Measurements from ENCODE around the gene CASKIN1.

Gene CASKIN1

DNA sequence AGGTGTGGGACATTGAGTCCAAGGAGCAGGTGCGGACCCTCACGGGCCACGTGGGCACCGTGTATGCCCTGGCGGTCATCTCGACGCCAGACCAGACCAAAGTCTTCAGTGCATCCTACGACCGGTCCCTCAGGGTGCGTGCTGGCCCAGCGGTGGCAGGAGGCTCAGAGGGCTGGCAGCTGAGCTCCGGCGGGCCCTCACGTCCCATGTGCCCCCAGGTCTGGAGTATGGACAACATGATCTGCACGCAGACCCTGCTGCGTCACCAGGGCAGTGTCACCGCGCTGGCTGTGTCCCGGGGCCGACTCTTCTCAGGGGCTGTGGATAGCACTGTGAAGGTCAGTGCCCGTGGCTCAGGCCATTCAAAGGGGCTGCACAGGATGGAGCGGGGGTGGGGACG is 20.4 kb downstream of the CASKIN1 start:
- no peak for DNase-seq (ENCODE audit: low read depth in 4 of 4, low spot score in 1 of 4)

DNA sequence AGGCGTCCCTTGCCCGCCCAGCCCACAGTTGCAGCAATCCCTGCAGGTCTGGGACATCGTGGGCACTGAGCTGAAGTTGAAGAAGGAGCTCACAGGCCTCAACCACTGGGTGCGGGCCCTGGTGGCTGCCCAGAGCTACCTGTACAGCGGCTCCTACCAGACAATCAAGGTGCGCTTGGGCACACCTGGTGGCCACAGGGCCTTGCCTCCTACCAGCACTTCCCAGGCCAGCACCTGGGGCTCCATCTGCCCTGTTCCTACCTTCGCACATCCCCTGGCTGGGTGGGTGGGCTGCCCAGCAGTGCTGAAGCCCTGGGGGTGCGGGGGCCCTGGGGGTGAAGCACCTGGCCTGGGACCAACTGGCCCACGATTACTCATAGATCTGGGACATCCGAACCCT is 21.0 kb downstream of the CASKIN1 start:
- no peak for DNase-seq (ENCODE audit: low read depth in 4 of 4, low spot score in 1 of 4)

DNA sequence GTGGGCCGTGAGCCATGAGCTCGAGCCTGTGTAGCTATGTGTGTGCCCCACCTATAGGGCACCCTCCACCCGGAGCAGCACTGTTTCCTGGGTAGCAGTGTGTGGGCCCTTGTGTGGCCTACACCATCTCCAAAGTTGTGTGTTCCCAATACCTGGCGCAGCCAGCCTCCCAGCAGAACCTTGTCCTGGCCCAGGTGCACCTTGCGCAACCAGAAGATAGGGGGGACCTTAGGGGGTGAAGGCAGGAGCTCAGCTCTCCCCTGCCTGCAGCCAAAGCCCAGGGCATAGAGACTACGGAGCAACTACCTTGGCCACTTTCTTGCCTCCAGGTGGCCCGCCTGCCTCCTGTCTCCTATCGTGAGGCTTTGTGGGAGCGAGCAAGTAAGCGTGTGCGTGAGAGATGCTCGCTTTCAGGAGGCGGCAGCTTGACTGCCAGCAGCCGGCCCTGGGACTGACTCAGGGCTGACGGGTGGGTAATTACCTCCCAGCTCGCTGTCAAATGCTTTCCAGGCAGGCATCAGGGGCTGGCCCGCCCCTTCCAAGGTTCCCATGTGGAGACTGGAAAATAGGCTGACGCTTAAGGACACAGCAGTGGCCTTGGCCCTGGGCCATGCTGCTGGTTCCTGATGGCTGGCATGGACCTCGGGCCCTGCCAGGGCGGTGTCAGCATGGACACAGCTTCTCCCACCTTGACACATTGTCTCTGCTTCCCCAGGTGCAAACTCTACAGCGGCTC is 21.8 kb downstream of the CASKIN1 start:
- no peak for DNase-seq (ENCODE audit: low read depth in 4 of 4, low spot score in 1 of 4)

DNA sequence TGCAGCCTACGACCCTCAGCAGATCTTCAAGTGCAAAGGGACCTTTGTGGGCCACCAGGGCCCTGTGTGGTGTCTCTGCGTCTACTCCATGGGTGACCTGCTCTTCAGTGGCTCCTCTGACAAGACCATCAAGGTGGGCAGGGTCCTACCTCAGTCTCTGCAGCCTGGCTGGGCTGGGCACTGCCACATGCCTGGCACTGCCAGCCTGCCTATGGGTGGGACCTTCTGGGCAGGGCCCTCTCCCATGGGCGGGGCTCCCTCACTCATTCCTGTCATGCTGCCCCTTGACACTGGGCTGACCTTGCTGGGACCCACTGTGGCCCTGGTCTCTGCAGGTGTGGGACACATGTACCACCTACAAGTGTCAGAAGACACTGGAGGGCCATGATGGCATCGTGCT is 22.5 kb downstream of the CASKIN1 start:
- no peak for DNase-seq (ENCODE audit: low read depth in 4 of 4, low spot score in 1 of 4)

DNA sequence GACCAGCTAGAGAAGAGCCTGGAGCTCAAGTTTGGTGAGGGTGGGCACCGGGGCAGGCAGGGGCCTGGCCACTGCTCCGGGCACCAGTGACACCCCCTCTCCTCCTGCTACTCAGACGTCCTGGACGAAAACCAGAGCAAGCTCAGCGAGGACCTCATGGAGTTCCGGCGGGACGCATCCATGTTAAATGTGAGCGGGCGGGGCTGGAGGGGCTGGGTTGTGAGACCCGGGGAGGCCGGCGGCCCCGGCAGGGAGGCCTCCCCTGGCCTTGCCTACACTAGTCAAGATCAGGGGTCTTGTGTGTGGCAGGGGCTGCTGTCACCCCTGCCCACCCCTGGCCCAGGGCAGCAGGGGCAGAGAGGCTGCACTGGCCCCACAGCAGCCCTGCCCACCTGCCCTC is 23.0 kb downstream of the CASKIN1 start:
- DNase-seq (ENCODE audit: low read depth in 4 of 4, low spot score in 1 of 4) = no peak

DNA sequence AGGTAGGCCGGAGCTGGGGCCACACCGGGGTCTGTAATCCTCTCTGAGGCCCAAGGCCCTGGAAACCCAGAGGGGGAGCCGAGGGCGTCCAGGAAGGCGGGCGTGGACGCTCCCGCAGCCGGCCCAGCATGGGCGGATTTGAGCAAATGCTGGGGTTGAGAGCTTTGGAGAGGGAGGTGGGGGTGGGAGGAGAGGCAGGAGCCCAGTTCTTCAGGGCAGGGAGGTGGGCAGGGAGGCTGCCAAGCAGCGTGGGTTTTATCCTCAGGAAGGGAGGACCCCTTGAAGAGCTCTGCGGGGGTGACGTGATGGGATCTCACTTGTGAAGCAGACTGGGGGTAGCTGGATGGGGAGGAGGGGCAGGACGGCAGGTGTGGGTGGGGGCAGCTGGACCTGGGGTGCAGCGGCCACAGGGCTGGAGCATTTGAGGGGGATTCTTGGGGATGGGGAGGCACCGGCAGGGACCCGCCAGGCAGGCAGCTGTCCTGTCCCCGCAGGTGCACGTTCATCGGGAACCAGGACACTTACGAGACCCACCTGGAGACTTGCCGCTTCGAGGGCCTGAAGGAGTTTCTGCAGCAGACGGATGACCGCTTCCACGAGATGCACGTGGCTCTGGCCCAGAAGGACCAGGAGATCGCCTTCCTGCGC is 23.6 kb downstream of the CASKIN1 start:
- no peak for DNase-seq (ENCODE audit: low read depth in 4 of 4, low spot score in 1 of 4)

DNA sequence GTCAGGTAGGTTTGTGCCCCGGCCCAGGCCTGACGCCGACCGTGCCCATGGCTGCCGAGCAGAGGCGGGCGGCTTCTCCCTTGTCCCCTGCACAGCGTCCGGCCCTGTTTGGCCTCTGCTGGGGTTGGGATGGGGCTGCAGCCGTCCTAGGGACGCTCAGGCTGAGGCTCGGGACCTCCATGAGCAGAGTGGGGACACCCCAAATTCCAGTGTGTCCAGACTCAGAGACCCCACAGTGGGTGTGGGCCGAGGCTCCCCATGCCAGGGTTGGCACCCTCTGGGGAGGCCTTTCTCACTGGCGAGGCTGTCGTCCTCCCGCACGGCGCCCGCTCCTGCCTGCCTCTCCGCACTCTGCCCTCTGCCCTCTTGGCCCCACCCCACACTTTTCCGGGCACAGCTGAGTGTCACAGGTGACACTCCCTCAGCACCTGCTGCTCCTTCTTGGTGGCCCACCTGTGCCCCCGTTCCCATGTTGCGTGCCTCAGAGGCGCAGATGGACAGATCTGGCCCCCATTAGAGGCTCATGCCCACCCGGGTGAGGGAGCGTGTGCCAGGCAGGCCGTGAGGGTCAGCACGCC is 24.7 kb downstream of the CASKIN1 start:
- DNase-seq (ENCODE audit: low read depth in 4 of 4, low spot score in 1 of 4) = no peak

DNA sequence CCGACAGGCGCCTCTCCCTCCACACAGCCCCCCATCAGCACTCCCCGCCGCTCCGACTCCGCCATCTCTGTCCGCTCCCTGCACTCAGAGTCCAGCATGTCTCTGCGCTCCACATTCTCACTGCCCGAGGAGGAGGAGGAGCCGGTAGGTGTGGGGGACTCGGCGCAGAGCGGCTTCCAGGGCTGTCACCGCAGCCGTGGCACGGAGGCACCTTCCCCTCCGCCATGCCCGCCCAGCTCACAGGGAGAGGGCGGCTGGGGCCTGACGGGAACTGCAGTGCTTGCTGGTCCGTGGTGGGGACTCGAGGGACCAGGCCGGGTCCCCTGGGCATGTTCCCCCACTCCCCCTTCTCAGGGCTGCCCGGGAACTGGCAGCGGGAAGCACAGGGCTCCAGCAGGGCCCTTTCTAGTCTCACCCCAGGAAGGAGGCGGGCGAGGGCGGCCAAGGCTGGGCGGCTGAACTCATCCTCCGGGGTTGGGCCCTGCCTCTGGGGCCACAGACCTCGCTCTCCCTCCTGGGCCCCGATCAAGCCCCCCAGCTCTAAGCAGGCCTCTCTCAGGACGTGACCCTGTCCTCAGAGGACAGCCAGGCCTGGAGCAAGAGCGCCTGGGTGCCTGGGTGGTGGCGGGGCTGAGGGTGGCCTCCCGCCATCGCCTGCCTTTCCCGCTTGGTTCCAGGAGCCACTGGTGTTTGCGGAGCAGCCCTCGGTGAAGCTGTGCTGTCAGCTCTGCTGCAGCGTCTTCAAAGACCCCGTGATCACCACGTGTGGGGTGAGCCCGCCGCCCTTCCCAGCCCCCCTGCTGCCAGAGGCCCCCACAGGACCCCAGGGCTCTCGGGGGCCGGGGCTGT is 25.6 kb downstream of the CASKIN1 start:
- DNase-seq (ENCODE audit: low read depth in 4 of 4, low spot score in 1 of 4) = no peak

DNA sequence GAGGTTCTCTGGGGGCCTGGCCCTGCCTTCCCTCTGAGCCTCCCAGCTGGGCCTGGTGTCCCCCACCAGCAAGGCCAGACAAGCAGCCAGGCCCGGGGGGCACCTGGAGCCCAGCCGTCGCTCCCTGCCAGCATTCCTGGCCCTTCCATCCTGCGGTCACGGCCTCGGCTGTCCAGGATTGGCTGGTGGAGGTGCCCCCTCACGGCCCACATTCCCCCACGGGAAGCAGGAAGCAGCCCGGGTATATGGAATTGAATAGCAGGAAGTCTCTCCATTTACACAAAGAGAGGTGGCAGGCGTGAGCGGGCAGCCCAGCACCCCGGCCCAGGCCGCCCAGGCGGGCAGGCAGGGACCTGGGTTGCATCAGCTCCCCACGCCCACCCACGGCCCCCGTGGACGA is 26.3 kb downstream of the CASKIN1 start:
- DNase-seq (ENCODE audit: low read depth in 4 of 4, low spot score in 1 of 4) = no peak

DNA sequence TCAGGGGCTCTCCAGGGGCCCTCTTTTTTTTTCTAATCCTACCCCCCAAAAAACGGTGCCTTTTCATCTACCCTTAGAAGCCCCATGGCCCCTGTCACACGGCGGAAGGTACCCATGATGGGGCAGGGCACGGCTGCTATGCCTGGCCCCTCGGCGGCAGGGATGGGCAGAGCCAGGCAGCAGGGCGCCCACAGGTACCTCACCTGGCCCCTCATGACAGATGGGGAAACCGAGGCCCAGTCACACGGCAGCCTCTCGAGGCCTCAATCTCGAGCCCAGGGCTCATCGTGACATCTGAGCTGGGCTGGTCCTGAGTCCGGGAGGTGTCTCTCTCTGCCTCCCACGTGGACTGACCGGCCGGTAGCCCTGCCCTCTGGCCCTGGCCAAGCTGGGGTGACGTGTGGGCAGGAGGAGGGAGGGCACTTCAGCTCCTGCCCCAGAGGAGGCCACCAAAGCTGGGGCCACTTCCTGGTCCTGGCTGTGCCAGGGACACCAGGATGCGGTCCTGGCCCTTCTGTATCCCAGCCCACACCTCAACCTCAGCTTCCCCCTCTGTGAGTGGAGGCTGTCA is 29.3 kb downstream of the CASKIN1 start:
- no peak for DNase-seq (ENCODE audit: low read depth in 4 of 4, low spot score in 1 of 4)

DNA sequence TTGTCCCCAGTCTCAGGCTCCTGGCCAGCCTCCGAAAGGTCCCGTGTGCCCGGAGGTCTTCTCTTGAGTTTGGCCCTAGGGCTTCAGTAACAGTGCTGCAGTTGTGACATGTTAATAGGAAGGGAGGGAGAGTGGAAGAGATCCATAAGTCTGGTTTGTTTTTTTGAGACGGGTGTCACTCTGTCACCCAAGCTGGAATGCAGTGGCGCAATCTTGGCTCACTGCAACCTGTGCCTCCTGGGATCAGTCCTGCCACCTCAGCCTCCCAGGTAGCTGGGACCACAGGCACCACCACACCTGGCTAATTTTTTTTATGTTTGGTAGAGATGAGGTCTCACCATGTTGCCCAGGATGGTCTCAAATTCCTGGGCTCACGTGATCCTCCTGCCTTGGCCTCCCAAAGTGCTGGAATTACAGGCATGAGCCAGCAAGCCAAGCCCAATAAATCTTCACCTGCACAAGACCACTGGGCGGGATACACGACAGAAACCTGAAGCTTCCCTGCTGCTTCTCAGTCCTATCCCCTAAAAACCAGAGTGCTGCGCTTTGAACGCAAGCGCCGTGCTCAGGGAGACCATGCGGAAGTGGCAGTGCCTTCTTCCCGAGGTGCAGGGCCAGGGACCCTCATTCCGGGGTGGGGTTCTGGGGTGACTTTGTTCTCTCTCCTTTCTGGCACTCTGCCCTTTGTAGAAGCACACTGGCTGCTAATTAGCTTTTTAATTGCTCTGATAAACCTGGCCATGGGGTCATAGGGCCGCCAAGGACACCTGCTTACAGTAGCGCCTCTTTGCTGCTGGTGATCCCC is 29.9 kb downstream of the CASKIN1 start:
- no peak for DNase-seq (ENCODE audit: low read depth in 4 of 4, low spot score in 1 of 4)

DNA sequence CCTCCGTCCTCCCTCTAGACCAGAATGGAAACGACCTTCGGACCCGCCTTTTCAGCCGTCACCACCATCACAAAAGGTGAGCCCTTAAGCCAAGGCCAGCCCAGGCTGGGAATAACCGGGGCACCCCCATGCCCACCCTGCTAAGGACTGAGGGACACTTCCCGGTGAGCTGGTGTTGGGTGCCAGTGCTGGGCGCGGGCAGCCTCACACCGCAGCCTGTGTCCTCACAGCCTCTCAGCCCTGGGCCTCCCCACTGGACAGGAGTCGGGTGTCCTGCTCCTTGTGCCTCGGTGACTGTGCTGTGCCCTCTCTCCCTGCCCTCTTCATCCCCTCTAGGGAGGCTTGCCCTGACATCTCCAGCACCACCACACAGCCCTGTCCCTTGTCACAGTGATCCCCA is 30.5 kb downstream of the CASKIN1 start:
- DNase-seq (ENCODE audit: low read depth in 4 of 4, low spot score in 1 of 4) = no peak

DNA sequence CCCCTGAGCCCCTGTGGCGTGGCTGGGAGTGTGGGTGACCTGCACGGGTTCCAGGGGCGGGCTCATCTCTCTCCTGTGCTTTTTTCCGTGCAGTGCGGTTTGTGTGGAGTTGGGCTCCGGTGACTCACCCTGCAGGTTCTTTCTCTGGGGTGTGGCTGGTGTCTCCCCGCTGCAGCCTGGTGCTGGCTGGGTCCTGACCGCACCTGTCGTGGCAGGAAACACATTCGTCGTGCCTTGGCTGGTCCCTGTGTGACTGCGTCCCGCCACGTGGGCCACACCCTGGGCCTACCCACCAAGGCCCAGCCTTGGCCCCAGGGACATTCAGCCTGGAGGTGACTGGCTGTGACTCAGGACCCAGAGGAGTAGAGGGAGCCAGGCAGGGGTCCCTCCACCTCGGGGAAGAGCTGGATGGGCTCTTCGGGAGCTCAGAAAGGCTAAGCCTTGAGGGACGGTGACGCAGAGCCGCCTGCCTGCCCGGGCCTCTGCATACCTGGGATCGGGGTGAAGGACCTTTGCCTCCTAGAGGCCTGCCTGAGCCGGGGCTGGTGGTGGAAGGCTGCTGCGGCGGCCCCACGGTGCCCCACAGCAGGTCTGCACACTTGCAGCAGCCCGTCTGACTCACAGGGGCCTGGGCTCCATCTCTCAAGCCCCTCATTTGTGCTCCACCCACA is 33.1 kb downstream of the CASKIN1 start:
- DNase-seq (ENCODE audit: low read depth in 4 of 4, low spot score in 1 of 4) = no peak

DNA sequence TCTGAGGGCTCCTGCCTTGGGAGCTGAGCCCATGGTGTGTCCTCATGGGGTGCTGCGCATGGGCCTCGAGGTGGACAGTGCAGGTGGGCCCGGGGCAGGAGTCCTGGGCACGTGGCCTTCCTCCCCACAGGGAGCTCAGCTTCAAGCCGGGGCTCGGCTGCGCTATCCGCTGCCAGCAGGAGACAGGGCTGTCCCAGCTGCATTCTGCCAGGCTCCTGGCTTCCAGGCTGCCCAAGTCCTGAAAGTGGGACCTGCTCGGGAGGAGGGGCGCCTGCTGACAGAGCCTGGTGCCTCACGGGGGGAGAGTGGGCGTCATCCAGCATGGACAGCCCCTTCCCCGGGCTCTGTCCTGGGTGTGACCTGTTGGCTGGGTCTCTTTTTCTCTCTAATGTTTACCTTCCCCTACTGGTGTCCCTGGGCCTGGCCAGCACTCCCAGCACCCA is 33.7 kb downstream of the CASKIN1 start:
- DNase-seq (ENCODE audit: low read depth in 4 of 4, low spot score in 1 of 4) = no peak

DNA sequence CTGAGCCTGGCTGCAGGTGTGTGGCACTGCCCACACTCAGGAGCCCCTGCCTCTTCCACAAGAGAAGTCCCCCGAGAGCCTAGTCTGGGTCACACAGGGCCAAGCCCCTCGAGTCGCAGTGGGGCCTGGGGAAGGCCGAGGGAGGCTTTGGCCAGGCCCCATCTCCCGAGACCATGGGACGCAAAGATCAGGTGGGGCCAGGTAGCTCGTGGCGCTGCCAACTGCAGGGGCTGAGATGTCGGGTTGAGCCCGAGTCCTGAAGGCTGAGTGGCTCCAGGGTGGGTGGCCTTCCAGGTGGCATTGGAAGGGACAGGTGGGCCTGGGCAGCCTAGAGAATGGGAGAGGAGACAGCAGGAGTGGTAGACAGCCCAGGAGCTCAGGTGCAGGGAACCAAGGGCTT is 34.5 kb downstream of the CASKIN1 start:
- no peak for DNase-seq (ENCODE audit: low read depth in 4 of 4, low spot score in 1 of 4)

DNA sequence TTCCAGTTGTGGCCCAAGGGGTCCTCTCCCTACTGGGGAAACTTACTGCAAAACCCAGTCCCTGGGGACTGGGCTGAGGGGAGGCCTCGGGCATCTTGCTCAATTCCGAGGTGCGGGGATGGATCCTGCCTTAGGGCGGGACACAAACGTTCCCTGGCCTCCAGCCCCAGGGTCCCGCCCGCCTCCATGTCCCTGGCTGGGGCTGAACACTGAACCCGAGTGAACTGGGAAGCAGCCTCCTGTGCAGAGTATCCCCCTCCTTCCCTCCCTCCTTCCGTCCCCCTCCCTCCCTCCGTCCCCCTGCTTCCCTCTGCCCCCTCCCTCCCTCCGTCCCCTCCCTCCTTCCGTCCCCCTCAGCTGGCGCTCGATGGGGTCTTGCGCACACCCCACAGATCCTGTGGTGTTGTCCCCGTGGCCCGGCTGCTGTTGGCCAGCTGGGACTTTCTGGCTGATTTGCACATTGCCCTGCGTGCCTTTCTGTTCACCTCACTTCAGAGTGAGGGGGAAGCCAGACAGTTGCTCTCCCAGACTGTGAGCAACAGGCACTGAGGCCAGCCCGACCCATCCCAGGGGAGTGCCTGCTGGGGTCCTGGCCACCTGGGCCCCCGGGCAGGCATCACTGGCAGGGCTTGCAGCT is 35.4 kb downstream of the CASKIN1 start:
- DNase-seq (ENCODE audit: low read depth in 4 of 4, low spot score in 1 of 4) = no peak

DNA sequence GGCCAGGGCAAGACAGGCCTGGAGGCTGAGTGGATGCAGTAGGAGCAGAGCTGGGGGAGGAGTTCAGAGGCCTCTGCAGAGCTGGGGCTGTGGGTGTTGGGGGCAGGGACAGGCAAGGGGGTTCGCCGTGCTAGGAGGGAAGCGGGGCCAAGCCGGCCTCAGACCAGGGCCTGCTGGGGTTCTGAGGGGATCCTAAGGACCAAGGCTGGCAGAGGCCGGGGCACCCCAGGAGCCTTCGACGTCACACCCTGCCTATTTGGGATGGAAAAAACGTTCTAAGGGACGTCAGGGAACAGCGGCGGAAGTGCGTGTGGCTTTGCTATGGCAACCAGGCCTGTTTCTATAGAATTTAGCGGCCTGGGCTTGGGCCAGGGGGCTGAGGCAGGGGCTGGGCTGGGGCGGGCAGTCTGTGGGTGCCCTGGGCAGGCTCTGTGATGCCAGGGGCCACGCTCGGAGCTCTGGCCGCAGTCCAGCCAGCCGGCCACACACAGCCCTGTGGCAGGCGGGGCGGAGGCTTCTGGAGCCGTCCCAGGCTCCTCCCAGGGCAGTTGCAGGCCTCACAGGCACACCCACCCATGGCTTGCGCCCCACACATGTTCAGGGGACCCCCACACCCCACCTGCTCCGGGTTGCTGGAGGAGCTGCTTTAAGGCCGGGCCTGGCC is 37.1 kb downstream of the CASKIN1 start:
- no peak for DNase-seq (ENCODE audit: low read depth in 4 of 4, low spot score in 1 of 4)

DNA sequence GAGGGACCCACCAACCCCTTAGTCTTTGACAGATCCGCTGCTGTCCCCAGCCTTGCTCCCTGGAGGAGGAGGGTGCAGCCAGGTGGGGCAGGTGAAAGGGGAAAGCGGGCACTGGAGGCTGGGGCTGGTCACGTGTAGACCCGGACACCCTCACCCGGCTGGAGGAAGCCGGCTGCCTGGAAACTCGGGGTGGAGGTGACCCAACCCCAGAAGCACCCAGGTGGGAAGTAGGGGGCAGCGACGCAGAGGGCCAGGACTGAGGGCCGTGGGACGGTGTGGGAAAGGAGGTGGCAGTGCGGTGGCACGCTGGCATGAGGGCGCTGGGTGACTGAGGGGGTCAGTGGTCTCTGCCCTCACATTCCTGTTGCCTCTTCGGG is 38.2 kb downstream of the CASKIN1 start:
- DNase-seq (ENCODE audit: low read depth in 4 of 4, low spot score in 1 of 4) = no peak

Data from stimulated activated CD4-positive, alpha-beta T cell treated with anti-CD3 and anti-CD28 coated beads, Interleukin-1b, Interleukin-23, amount 100 ng/mL, for 24 hours (primary cell).